Measurements from ENCODE around the gene GPC5. TPM values are rescaled to one million over a fixed set of nuclear protein-coding genes. Genes with fewer than 3 reads are reported as not detected.

GPC5 gene
- total and polyA plus RNA-seq, 2 of the 8 experiments (the other 6 are each of a cell fraction or from before 2014, with no cell fraction given): 0.20 to 0.39 TPM

DNA sequence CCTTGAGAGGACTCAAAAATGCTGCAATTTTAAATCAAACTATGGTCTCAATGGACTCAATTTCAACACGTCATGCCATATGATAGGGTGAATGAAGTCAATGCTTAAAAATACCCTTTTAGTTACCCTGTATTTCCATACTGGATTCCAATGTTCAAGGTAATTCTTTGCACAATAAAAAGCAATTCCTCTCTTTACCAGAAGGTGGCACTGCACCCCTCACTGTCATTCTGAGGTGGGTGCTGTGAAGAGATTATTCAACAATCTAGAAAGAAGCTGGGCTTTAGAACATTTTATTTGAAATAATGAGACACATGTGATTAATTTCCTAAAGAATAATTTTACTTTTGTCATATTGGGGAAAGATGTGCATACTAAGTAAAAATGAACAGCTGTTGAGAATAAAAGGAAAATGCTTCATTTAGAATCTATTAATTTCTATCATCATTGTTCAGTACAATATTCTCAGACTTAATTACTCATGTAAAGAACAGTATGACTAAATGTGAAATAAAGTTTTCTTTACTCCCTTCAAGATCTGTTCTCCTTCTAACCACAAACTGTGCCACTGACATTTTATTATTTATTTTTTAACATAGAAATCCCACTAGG is 789.1 kb downstream of the GPC5 start:
- peak; percentile 76 for FAIRE-seq
- WGBS, 2 experiments (ENCODE audit: extremely low coverage in 1 of 2, insufficient coverage in 1 of 2, insufficient read length in 1 of 2, insufficient replicate concordance in 2 of 2, low coverage in 1 of 2, low lambda C conversion rate in 2 of 2, missing lambda C conversion rate in 1 of 2): 15% methylated on average over 1 of the region's 1 CpG; no CpG with 5 or more reads in 1 of the 2 experiments
- no peak overlapping the region for H2BK120ac ChIP-seq (replicated peaks; ENCODE audit: low read depth, low read length)

More for the DNA sequence above, 789.1 kb downstream of the GPC5 start:
- DNase-seq (ENCODE audit: low read depth in 1 of 2, low spot score in 2 of 2): no peak
- no peak overlapping the region for H4K5ac ChIP-seq (ENCODE audit: insufficient read length, low read depth, low read length)
- no peak overlapping the region for H3K4me3 ChIP-seq (ENCODE audit: extremely low read depth in 1 of 4, insufficient read depth in 2 of 4, low read depth in 3 of 4, low read length in 4 of 4)
- no peak overlapping the region for H3K56ac ChIP-seq (replicated peaks; ENCODE audit: insufficient read length, low read depth, low read length)
- POLR2A ChIA-PET (ENCODE audit: partially characterized antibody): no interaction called here
- H3K14ac ChIP-seq (ENCODE audit: insufficient read length): no peak overlapping the region
- peaks cover 0 to 3% of the 10 kb centered on the region in 2 experiments; a peak in 1 of 4 replicates for H3K9me3 ChIP-seq (ENCODE audit: insufficient read depth in 2 of 2, low read depth in 1 of 2, low read length in 1 of 2)
- no peak overlapping the region for H3K9ac ChIP-seq (replicated peaks in 1 of 4; ENCODE audit: extremely low read depth in 1 of 4, low read depth in 3 of 4, low read length in 3 of 4)
- H3K4me2 ChIP-seq (ENCODE audit: insufficient read depth in 1 of 2, low read depth in 2 of 2, low read length in 2 of 2): no peak overlapping the region
- H3K27me3 ChIP-seq (replicated peaks in 1 of 4; ENCODE audit: control insufficient read depth in 3 of 4, extremely low read depth in 1 of 4, insufficient read depth in 3 of 4, low read length in 3 of 4): no peaks in the 10 kb centered on the region
- H4K91ac ChIP-seq (replicated peaks; ENCODE audit: insufficient read length, low read length): no peak overlapping the region
- no peak overlapping the region for H3K18ac ChIP-seq (ENCODE audit: extremely low read depth, low read length)
- H2BK5ac ChIP-seq (ENCODE audit: low read depth, low read length): no peak overlapping the region
- H3K4ac ChIP-seq (replicated peaks; ENCODE audit: insufficient read length, low read depth, low read length): no peak overlapping the region
- H2AK5ac ChIP-seq (ENCODE audit: low read depth, low read length): no peak overlapping the region
- no peaks in the 10 kb centered on the region for H3K23me2 ChIP-seq (ENCODE audit: low read depth, low read length)
- H4K20me1 ChIP-seq (replicated peaks in 1 of 2; ENCODE audit: control insufficient read depth in 1 of 2, insufficient read depth in 2 of 2, low read length in 2 of 2): no peaks in the 10 kb centered on the region
- no peaks in the 10 kb centered on the region for H3K79me2 ChIP-seq (ENCODE audit: control insufficient read depth in 1 of 2, insufficient read depth in 2 of 2, low read length in 2 of 2)
- H2AFZ ChIP-seq (ENCODE audit: low read length): no peak overlapping the region
- CTCF ChIA-PET (ENCODE audit: partially characterized antibody): interaction anchor here (0.6 to 1.5 kb wide), 15 partner anchors 9 to 1047 kb away, joined by 3 to 16 read pairs (median 3); no protein-coding TSS in a partner anchor
- no peak for TF ChIP-seq TEAD4 (IDR thresholded peaks at IDR 0.05; ENCODE audit: low read depth, low read length)
- no peak for TF ChIP-seq SAP30 (IDR thresholded peaks at IDR 0.05; ENCODE audit: insufficient read depth, insufficient replicate concordance, low read length)
- TF ChIP-seq GABPA (IDR thresholded peaks at IDR 0.05; ENCODE audit: borderline replicate concordance, insufficient read depth, low read length): no peak
- no peak for TF ChIP-seq BCL11A (IDR thresholded peaks at IDR 0.05; ENCODE audit: low read depth in 2 of 2, low read length in 2 of 2)
- peak; percentile 87 for TF ChIP-seq RAD21 (IDR thresholded peaks at IDR 0.05 in 1 of 2, conservative IDR thresholded peaks at IDR 0.05 in 1 of 2; ENCODE audit: low read depth in 2 of 2, low read length in 2 of 2)
- TF ChIP-seq CTBP2 (IDR thresholded peaks at IDR 0.05; ENCODE audit: borderline replicate concordance, insufficient read depth, insufficient read length, low read length): no peak
- TF ChIP-seq, protein P1, sequence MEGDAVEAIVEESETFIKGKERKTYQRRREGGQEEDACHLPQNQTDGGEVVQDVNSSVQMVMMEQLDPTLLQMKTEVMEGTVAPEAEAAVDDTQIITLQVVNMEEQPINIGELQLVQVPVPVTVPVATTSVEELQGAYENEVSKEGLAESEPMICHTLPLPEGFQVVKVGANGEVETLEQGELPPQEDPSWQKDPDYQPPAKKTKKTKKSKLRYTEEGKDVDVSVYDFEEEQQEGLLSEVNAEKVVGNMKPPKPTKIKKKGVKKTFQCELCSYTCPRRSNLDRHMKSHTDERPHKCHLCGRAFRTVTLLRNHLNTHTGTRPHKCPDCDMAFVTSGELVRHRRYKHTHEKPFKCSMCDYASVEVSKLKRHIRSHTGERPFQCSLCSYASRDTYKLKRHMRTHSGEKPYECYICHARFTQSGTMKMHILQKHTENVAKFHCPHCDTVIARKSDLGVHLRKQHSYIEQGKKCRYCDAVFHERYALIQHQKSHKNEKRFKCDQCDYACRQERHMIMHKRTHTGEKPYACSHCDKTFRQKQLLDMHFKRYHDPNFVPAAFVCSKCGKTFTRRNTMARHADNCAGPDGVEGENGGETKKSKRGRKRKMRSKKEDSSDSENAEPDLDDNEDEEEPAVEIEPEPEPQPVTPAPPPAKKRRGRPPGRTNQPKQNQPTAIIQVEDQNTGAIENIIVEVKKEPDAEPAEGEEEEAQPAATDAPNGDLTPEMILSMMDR (IDR thresholded peaks at IDR 0.05; ENCODE audit: control extremely low read depth in 1 of 3, insufficient read depth in 1 of 3, low read depth in 1 of 3, low read length in 3 of 3): peak in 2 of 3 experiments; percentile 60 to 76; a peak in 3 of 4 replicates
- TF ChIP-seq POU5F1 (IDR thresholded peaks at IDR 0.05; ENCODE audit: low read depth, low read length): no peak
- H3K23ac ChIP-seq (ENCODE audit: insufficient read length): no peak overlapping the region
- no peaks in the 10 kb centered on the region for H3K36me3 ChIP-seq (ENCODE audit: control insufficient read depth in 2 of 4, insufficient read depth in 4 of 4, low read length in 3 of 4)
- H3K4me1 ChIP-seq (replicated peaks in 1 of 4; ENCODE audit: control insufficient read depth in 3 of 4, insufficient read depth in 4 of 4, low read length in 3 of 4): no peaks in the 10 kb centered on the region
- no peak overlapping the region for H2BK12ac ChIP-seq (ENCODE audit: low read depth, low read length)
- no peaks in the 10 kb centered on the region for H3K79me1 ChIP-seq (ENCODE audit: low read depth, low read length)
- H3K27ac ChIP-seq (ENCODE audit: low read depth, low read length): no peak overlapping the region
- no peak overlapping the region for H2BK15ac ChIP-seq (ENCODE audit: low read length)
- H4K8ac ChIP-seq (ENCODE audit: extremely low read depth, insufficient read depth, low read length): no peak overlapping the region
- no peak overlapping the region for H2BK20ac ChIP-seq (ENCODE audit: low read length)

Measured in H1 (cell line).